NCI-H187 treated with DMSO at 0.1 percent for 48 hours (cell line): ENCODE results near the gene KPNA1.

Experiments
- DNase-seq: peaks from one replicate; lab custom pipeline; 2025; lab: John Stamatoyannopoulos, UW

Gene KPNA1

DNA sequence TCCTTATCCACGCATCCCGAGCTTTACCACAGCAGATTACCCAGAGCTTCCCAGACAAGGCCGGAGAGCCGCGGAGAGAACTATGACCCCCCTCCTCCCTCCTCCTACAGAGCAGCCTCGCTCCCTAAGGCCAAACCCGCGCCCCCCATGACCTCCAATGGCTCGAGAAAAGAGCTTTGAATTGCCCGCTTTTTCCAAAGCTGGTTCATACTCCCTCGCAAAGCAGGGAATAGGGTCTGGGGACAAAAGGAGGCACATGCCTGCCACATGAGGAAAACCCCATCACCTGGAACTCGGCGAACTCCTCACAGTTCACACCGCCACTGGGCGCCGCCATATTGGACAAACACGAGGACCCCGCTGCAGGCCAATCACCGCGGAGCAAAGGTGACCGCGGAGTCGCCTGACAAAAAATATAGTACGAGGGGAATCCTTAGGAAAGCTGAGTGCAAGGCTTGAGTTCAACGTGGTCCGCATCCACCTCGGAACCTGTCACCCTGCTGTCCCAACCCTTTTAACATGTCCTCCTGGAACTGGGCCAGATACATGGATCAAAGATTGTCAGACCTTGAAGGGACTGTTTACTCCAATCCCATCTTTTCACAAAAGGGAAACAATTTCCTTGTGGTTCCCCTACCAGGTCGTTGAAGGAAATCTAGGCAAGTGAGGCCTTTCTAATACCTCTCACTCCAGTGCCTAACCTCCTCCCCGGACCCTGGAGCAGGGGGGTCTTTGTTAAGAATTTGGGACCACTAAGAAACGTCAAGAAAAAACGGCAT is 131.7 kb downstream of the KPNA1 start, which contains the start of gene MIX23:
Gene MIX23, minus strand, starts transcription at position 344 of the 779 bp plus-strand sequence. Its CDS starts 7 bp downstream, at position 337.
- peak; percentile 70 for DNase-seq

DNA sequence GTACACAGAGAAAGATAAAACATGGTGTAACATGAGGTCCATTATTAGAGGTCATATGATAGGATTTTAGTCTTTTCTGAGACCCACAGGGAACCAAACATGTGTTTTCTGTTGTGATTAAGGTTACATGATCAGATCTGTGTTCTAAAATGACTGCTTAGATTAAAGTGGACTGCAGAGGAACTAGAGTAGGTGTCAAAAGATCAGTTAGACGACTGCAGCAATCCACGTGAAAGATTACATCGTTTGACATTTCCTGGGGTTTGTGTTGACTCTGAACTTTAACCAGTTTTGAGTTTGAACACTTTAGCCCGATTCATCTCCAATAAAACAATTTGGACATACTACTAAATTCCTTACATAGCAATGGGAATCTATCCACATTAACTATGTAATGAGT is 136.8 kb downstream of the KPNA1 start:
- no peak for DNase-seq

DNA sequence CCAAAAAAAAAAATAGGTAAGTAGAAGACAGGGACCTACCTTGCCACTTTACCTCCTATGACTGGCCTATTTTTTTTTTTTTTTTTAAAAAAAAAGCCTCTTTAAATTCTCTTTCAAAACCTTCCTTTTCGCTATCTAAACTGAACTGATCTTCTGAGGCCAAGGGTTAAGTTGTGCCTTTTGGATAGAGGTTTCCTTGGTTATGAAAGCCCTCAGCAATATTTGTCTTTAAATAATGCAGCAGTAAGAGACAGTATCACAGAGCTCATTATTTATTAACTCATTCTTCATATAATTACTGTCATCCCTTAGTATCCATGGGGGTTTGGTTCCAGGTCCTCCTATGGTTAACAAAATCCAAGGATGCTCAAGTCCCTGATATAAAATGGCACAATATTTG is 140.7 kb downstream of the KPNA1 start:
- DNase-seq = no peak
